Measurements from ENCODE around the gene PCNT. TPM values are rescaled to one million over a fixed set of nuclear protein-coding genes. Genes with fewer than 3 reads are reported as not detected.

The PCNT gene
- total RNA-seq, 1 experiment from 2014 or later, result 39.6 TPM

DNA sequence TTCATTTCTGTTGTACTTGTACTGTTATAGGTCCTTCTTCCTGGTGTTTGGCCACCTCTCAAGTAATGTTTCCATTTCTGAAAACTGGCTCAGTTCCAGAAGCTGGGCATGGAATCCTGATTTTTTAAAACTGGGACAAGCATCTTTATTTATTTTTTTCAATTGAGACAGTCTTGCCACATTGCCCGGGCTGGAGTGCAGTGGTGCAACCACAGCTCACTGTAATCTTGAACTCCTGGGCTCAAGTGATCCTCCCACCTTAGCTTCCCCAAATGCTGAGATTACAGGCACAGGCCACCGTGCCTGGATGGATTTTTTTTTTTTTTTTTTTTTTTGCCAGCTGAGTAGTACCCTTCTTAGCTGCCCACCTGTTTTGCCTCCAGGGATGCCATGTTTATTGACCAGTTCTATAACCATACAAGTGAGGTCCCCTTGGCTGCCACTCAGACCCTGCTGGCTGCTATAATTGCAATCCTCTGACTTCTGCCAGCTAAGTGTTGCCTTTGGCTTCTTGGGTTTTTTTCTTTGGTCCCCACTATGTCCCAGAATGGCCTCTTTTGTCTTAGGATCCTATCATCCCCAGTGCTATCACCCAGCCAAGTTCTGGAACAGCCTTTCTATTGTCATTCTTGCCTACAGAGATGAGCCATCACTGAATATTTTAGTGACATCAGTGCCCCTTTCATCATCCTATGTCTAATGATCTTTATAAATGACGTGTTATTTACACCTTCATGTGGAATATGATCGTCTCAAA is 130.9 kb downstream of the PCNT start:
- no peaks in the 10 kb centered on the region for H4K20me1 ChIP-seq (ENCODE audit: control insufficient read depth, insufficient read depth, insufficient read length)
- Mint-ChIP-seq H3K27me3 (ENCODE audit: low read depth) (no peaks in the 10 kb centered on the region), H3K9me3 (peaks cover 6 to 8% of the 10 kb centered on the region in 2 experiments; a peak in 4 of 5 replicates), H3K4me3 (no peak overlapping the region), H3K36me3 (ENCODE audit: insufficient read depth in 1 of 3, low read depth in 3 of 3) (peaks cover 9 to 36% (median 25%) of the 10 kb centered on the region in 3 experiments), H3K4me1 (peaks cover 11 to 20% of the 10 kb centered on the region in 2 experiments), H3K27ac (no peak overlapping the region)
- no peaks in the 10 kb centered on the region for H3K9me3 ChIP-seq (ENCODE audit: control insufficient read depth, low read depth, low read length)
- H3K4me1 ChIP-seq (ENCODE audit: insufficient read depth, low read length), result no peaks in the 10 kb centered on the region
- no peak overlapping the region for H3K56ac ChIP-seq (ENCODE audit: insufficient read length, low read depth, low read length)
- H3K27ac ChIP-seq (ENCODE audit: insufficient read length, low read depth, low read length), result no peak overlapping the region
- no peak overlapping the region for H4K8ac ChIP-seq (replicated peaks; ENCODE audit: insufficient read length, low read depth, low read length)
- no peak overlapping the region for H3K18ac ChIP-seq (ENCODE audit: insufficient read length, low read depth, low read length)
- H2BK120ac ChIP-seq (ENCODE audit: low read depth, low read length, poor library complexity, severe bottlenecking), result no peak overlapping the region
- H3K79me2 ChIP-seq (ENCODE audit: insufficient read depth, low read length), result no peaks in the 10 kb centered on the region
- WGBS (ENCODE audit: extremely low coverage, insufficient read length, low lambda C conversion rate), result no CpG with 5 or more reads among the region's 4 CpGs
- no peak overlapping the region for H2AFZ ChIP-seq (ENCODE audit: low read length)
- H3K14ac ChIP-seq (ENCODE audit: insufficient read depth, low read length), result no peak overlapping the region
- H3K4ac ChIP-seq (ENCODE audit: low read depth, low read length), result no peak overlapping the region
- H2AK5ac ChIP-seq (ENCODE audit: insufficient read length, low read length), result no peak overlapping the region
- no peak for DNase-seq
- no peak overlapping the region for H3K9ac ChIP-seq (ENCODE audit: extremely low read depth, insufficient read length, low read length)
- no peaks in the 10 kb centered on the region for H3K79me1 ChIP-seq (ENCODE audit: insufficient read depth, low read depth, low read length, poor library complexity, severe bottlenecking)
- H3K23me2 ChIP-seq (ENCODE audit: insufficient read length, low read depth, low read length, poor library complexity, severe bottlenecking), result peaks cover 8% of the 10 kb centered on the region
- H2BK12ac ChIP-seq (ENCODE audit: insufficient read length, low read depth, low read length), result no peak overlapping the region
- no peak overlapping the region for H3K4me2 ChIP-seq (ENCODE audit: insufficient read depth, insufficient read length, low read length)
- no peak overlapping the region for H4K91ac ChIP-seq (ENCODE audit: insufficient read length, low read depth, low read length)
- H4K5ac ChIP-seq (ENCODE audit: insufficient read length, low read depth, low read length), result no peak overlapping the region
- no peak overlapping the region for H2BK20ac ChIP-seq (ENCODE audit: low read depth, low read length, poor library complexity, severe bottlenecking)
- no peak overlapping the region for H3T11ph ChIP-seq (ENCODE audit: low read length)
- no peak overlapping the region for H3K23ac ChIP-seq (ENCODE audit: insufficient read length, low read depth, low read length)
- no peak for TF ChIP-seq CTCF (conservative IDR thresholded peaks at IDR 0.05)
- H2BK15ac ChIP-seq (ENCODE audit: low read depth, low read length), result no peak overlapping the region
- H2BK5ac ChIP-seq (ENCODE audit: insufficient read length, low read length), result no peak overlapping the region
- H3K27me3 ChIP-seq (ENCODE audit: insufficient read depth, low read length), result no peaks in the 10 kb centered on the region

Measured in H9 (cell line).